ENCODE data around the gene ARHGAP4. TPM values are rescaled to one million over a fixed set of nuclear protein-coding genes. Genes with fewer than 3 reads are reported as not detected.

ARHGAP4 gene
- total RNA-seq, 1 donor from 2014 or later: 53.8 TPM

- DNase-seq (ENCODE audit: low spot score): no peak
These were observed 1.5 kb upstream of the ARHGAP4 start for GRCh38 chrX:153927672-153927921.

- peak; percentile 42 for DNase-seq (ENCODE audit: low spot score)
These were observed 1.0 kb upstream of the ARHGAP4 start for GRCh38 chrX:153926858-153927671.

- no peak for DNase-seq (ENCODE audit: low spot score)
These were observed 441 bp upstream of the ARHGAP4 start for GRCh38 chrX:153926552-153926857.

GRCh38 chrX:153925387-153925738 lies 701 bp downstream of the ARHGAP4 start:
- no peak for DNase-seq (ENCODE audit: low spot score)

GRCh38 chrX:153924149-153924861 lies 1.8 kb downstream of the ARHGAP4 start:
- no peak for DNase-seq (ENCODE audit: low spot score)

- peak; percentile 66 for DNase-seq (ENCODE audit: low spot score)
These were observed 2.9 kb downstream of the ARHGAP4 start for GRCh38 chrX:153922932-153923857.

GRCh38 chrX:153921511-153922446 lies 4.3 kb downstream of the ARHGAP4 start:
- no peak for DNase-seq (ENCODE audit: low spot score)

GRCh38 chrX:153921070-153921469 lies 5.0 kb downstream of the ARHGAP4 start:
- no peak for DNase-seq (ENCODE audit: low spot score)

GRCh38 chrX:153920546-153920945 lies 5.5 kb downstream of the ARHGAP4 start:
- no peak for DNase-seq (ENCODE audit: low spot score)

GRCh38 chrX:153919281-153919680 lies 6.8 kb downstream of the ARHGAP4 start:
- no peak for DNase-seq (ENCODE audit: low spot score)

GRCh38 chrX:153917869-153918268 lies 8.2 kb downstream of the ARHGAP4 start:
- DNase-seq (ENCODE audit: low spot score): no peak

GRCh38 chrX:153913701-153914100 lies 12.4 kb downstream of the ARHGAP4 start:
- no peak for DNase-seq (ENCODE audit: low spot score)

- DNase-seq (ENCODE audit: low spot score): no peak
These were observed 12.9 kb downstream of the ARHGAP4 start for GRCh38 chrX:153913211-153913610.

- DNase-seq (ENCODE audit: low spot score): no peak
These were observed 14.3 kb downstream of the ARHGAP4 start for GRCh38 chrX:153911798-153912197.

GRCh38 chrX:153910446-153910845 lies 15.6 kb downstream of the ARHGAP4 start:
- DNase-seq (ENCODE audit: low spot score): no peak

- DNase-seq (ENCODE audit: low spot score): no peak
These were observed 16.1 kb downstream of the ARHGAP4 start for GRCh38 chrX:153909980-153910360.

GRCh38 chrX:153909024-153909979 lies 16.8 kb downstream of the ARHGAP4 start:
- no peak for DNase-seq (ENCODE audit: low spot score)

- no peak for DNase-seq (ENCODE audit: low spot score)
These were observed 17.7 kb downstream of the ARHGAP4 start for GRCh38 chrX:153908219-153908860.

- DNase-seq (ENCODE audit: low spot score): no peak
These were observed 18.6 kb downstream of the ARHGAP4 start for GRCh38 chrX:153907456-153907855.

Data from mucosa of gallbladder (tissue), 1 donor.